H9 (cell line): Measurements from ENCODE around the gene HOXD12. TPM values are rescaled to one million over a fixed set of nuclear protein-coding genes. Genes with fewer than 3 reads are reported as not detected.

Experiments used
- DNase-seq: peaks from one replicate; pipeline ENCODE4 v3.0.0-alpha.2; 2017
- H2AFZ ChIP-seq: one replicate; pipeline ENCODE4 v1.6.1; 2013; ENCODE audit warnings: mild to moderate bottlenecking, low read length, control low read depth, moderate library complexity
- H2AK5ac ChIP-seq: 2 replicates; pipeline ENCODE4 v1.6.1; 2013; ENCODE audit warnings: low read length, control low read depth, mixed read lengths; ENCODE audit not compliant: insufficient read length
- H2BK120ac ChIP-seq: one replicate; pipeline ENCODE4 v1.6.1; 2013; ENCODE audit warnings: low read depth, mild to moderate bottlenecking, low read length, control low read depth, inconsistent platforms; ENCODE audit not compliant: poor library complexity, severe bottlenecking
- H2BK12ac ChIP-seq: 2 replicates; pipeline ENCODE4 v1.6.1; 2013; ENCODE audit warnings: low read length, control low read depth, mixed read lengths, low read depth; ENCODE audit not compliant: insufficient read length
- H2BK15ac ChIP-seq: 2 replicates; pipeline ENCODE4 v1.6.1; 2013; ENCODE audit warnings: low read depth, low read length, control low read depth
- H2BK20ac ChIP-seq: one replicate; pipeline ENCODE4 v1.6.1; 2013; ENCODE audit warnings: low read depth, mild to moderate bottlenecking, low read length, control low read depth, inconsistent platforms; ENCODE audit not compliant: poor library complexity, severe bottlenecking
- H2BK5ac ChIP-seq: 2 replicates; pipeline ENCODE4 v1.6.1; 2013; ENCODE audit warnings: low read length, control low read depth, mixed read lengths; ENCODE audit not compliant: insufficient read length
- H3K14ac ChIP-seq: 2 replicates; pipeline ENCODE4 v1.6.1; 2013; ENCODE audit warnings: low read length, control low read depth; ENCODE audit not compliant: insufficient read depth
- H3K18ac ChIP-seq: 2 replicates; pipeline ENCODE4 v1.6.1; 2013; ENCODE audit warnings: low read depth, mild to moderate bottlenecking, mixed read lengths, low read length, control low read depth; ENCODE audit not compliant: insufficient read length
- H3K23ac ChIP-seq: 2 replicates; pipeline ENCODE4 v1.6.1; 2013; ENCODE audit warnings: low read length, control low read depth, mixed read lengths, low read depth; ENCODE audit not compliant: insufficient read length
- H3K23me2 ChIP-seq: 2 replicates; pipeline ENCODE4 v1.6.1; 2013; ENCODE audit warnings: low read depth, mild to moderate bottlenecking, mixed read lengths, low read length, control low read depth; ENCODE audit not compliant: insufficient read length, poor library complexity, severe bottlenecking
- H3K27ac ChIP-seq: 2 replicates; pipeline ENCODE4 v1.5.1; 2013; ENCODE audit warnings: low read length, control low read depth, mixed read lengths, low read depth; ENCODE audit not compliant: insufficient read length
- H3K27me3 ChIP-seq: 2 replicates; pipeline ENCODE4 v1.6.1; 2013; ENCODE audit warnings: low read length, control low read depth, inconsistent platforms; ENCODE audit not compliant: insufficient read depth
- H3K4ac ChIP-seq: 2 replicates; pipeline ENCODE4 v1.6.1; 2013; ENCODE audit warnings: low read depth, mild to moderate bottlenecking, control low read depth, inconsistent platforms, low read length, moderate library complexity
- H3K4me1 ChIP-seq: 2 replicates; pipeline ENCODE4 v1.6.1; 2013; ENCODE audit warnings: low read length, control low read depth, inconsistent platforms; ENCODE audit not compliant: insufficient read depth
- H3K4me2 ChIP-seq: 2 replicates; pipeline ENCODE4 v1.6.1; 2013; ENCODE audit warnings: low read length, control low read depth, mixed read lengths; ENCODE audit not compliant: insufficient read length, insufficient read depth
- H3K56ac ChIP-seq: 2 replicates; pipeline ENCODE4 v1.6.1; 2013; ENCODE audit warnings: low read depth, mild to moderate bottlenecking, mixed read lengths, low read length, control low read depth; ENCODE audit not compliant: insufficient read length
- H3K79me1 ChIP-seq: 2 replicates; pipeline ENCODE4 v1.6.1; 2013; ENCODE audit warnings: low read depth, mild to moderate bottlenecking, moderate library complexity, low read length, control low read depth, inconsistent platforms; ENCODE audit not compliant: insufficient read depth, poor library complexity, severe bottlenecking
- H3K79me2 ChIP-seq: 2 replicates; pipeline ENCODE4 v1.6.1; 2013; ENCODE audit warnings: low read length, control low read depth, inconsistent platforms; ENCODE audit not compliant: insufficient read depth
- H3K9ac ChIP-seq: 2 replicates; pipeline ENCODE4 v1.6.1; 2013; ENCODE audit warnings: low read length, control low read depth, mixed read lengths; ENCODE audit not compliant: insufficient read length; ENCODE audit errors: extremely low read depth
- H3K9me3 ChIP-seq: one replicate; pipeline ENCODE4 v1.6.1; 2013; ENCODE audit warnings: low read depth, low read length, inconsistent platforms; ENCODE audit not compliant: control insufficient read depth
- H3T11ph ChIP-seq: one replicate; pipeline ENCODE4 v1.6.1; 2013; ENCODE audit warnings: mild to moderate bottlenecking, low read length, control low read depth, inconsistent platforms
- H4K20me1 ChIP-seq: one replicate; pipeline ENCODE4 v1.6.1; 2013; ENCODE audit not compliant: control insufficient read depth, insufficient read length, insufficient read depth
- H4K5ac ChIP-seq: 2 replicates; pipeline ENCODE4 v1.6.1; 2013; ENCODE audit warnings: low read depth, mild to moderate bottlenecking, mixed read lengths, low read length, control low read depth; ENCODE audit not compliant: insufficient read length
- H4K8ac ChIP-seq: replicated peaks from 2 replicates; pipeline ENCODE4 v1.6.1; 2013; ENCODE audit warnings: low read length, control low read depth, mixed read lengths, low read depth; ENCODE audit not compliant: insufficient read length
- H4K91ac ChIP-seq: 2 replicates; pipeline ENCODE4 v1.6.1; 2013; ENCODE audit warnings: low read depth, mild to moderate bottlenecking, moderate library complexity, mixed read lengths, low read length, control low read depth; ENCODE audit not compliant: insufficient read length
- H3K27ac Mint-ChIP-seq, 3 experiments: 2 replicates in 2 of 3; 3 replicates in 1 of 3; pipeline ENCODE4 v1.8.0; 2020 to 2021; ENCODE audit warnings: mixed read lengths in 3 of 3, mild to moderate bottlenecking in 1 of 3, moderate library complexity in 1 of 3
- H3K27me3 Mint-ChIP-seq: 2 replicates; pipeline ENCODE4 v1.8.0; 2021; ENCODE audit warnings: low read depth, mild to moderate bottlenecking, moderate library complexity, mixed read lengths
- H3K36me3 Mint-ChIP-seq, 3 experiments: 2 replicates in 2 of 3; 3 replicates in 1 of 3; pipeline ENCODE4 v1.8.0; 2020 to 2021; ENCODE audit warnings: low read depth in 3 of 3, mixed read lengths in 3 of 3; ENCODE audit not compliant: insufficient read depth in 1 of 3
- H3K4me1 Mint-ChIP-seq, 2 experiments: 2 replicates each; pipeline ENCODE4 v1.8.0; 2020; ENCODE audit warnings: mixed read lengths in 2 of 2
- H3K4me3 Mint-ChIP-seq, 2 experiments: 2 replicates in 1 of 2; 3 replicates in 1 of 2; pipeline ENCODE4 v1.8.0; 2020 to 2021; ENCODE audit warnings: mild to moderate bottlenecking in 2 of 2, mixed read lengths in 2 of 2, moderate library complexity in 1 of 2
- H3K9me3 Mint-ChIP-seq, 2 experiments: 2 replicates in 1 of 2; 3 replicates in 1 of 2; pipeline ENCODE4 v1.8.0; 2020; ENCODE audit warnings: mild to moderate bottlenecking in 2 of 2, mixed read lengths in 2 of 2, moderate library complexity in 1 of 2
- CTCF ChIP-seq: fragments of 200-600 bp; sonication (generic); conservative IDR thresholded peaks from 3 replicates; pipeline ENCODE4 v1.8.0; 2021; ENCODE audit warnings: antibody characterized with exemption, mild to moderate bottlenecking
- WGBS: extraction: QIAGEN DNeasy Blood & Tissue Kit; methylation state at CpG from one replicate; pipeline ENCODE4 v1.1.7; 2013; ENCODE audit warnings: missing lambda C conversion rate, low lambda C conversion rate, mixed read lengths; ENCODE audit not compliant: insufficient read length; ENCODE audit errors: extremely low coverage; 5-methylcytosine and 5-hydroxymethylcytosine counted together
- total RNA-seq: library from RNA; stranded (reverse); gene quantifications from 2 replicates; pipeline ENCODE4 v1.2.1, GENCODE V29; 2021

Gene HOXD12
- total RNA-seq, 1 experiment from 2014 or later, result not detected

GRCh38 chr2:176117162-176117822 is 17.7 kb downstream of the HOXD12 start:
- no peaks in the 10 kb centered on the region for H3K79me1 ChIP-seq
- Mint-ChIP-seq H3K4me1 (peaks cover 0 to 9% of the 10 kb centered on the region in 2 experiments; a peak in 2 of 4 replicates), H3K27ac (no peak overlapping the region), H3K36me3 (peaks cover 0 to 3% (median 0%) of the 10 kb centered on the region in 3 experiments; a peak in 2 of 7 replicates), H3K4me3 (no peak overlapping the region), H3K9me3 (peaks cover 10 to 24% of the 10 kb centered on the region in 2 experiments), H3K27me3 (peaks cover 100% of the 10 kb centered on the region)
- peaks cover 98% of the 10 kb centered on the region for H3K27me3 ChIP-seq
- H3K9me3 ChIP-seq, result no peaks in the 10 kb centered on the region
- no peak overlapping the region for H4K5ac ChIP-seq
- no peaks in the 10 kb centered on the region for H3K4me1 ChIP-seq
- no peak overlapping the region for H2AFZ ChIP-seq
- H4K91ac ChIP-seq, result no peak overlapping the region
- H3K4me2 ChIP-seq, result no peak overlapping the region
- peaks cover 2% of the 10 kb centered on the region for H3K23me2 ChIP-seq
- no peak overlapping the region for H3K27ac ChIP-seq
- no peak overlapping the region for H3K9ac ChIP-seq
- H3T11ph ChIP-seq, result no peak overlapping the region
- H2BK120ac ChIP-seq, result no peak overlapping the region
- no peak overlapping the region for H2AK5ac ChIP-seq
- TF ChIP-seq CTCF, result no peak
- H2BK5ac ChIP-seq, result no peak overlapping the region
- H2BK20ac ChIP-seq, result no peak overlapping the region
- H3K56ac ChIP-seq, result no peak overlapping the region
- no CpG with 5 or more reads among the region's 40 CpGs for WGBS
- DNase-seq, result peak; percentile 28
- H3K23ac ChIP-seq, result no peak overlapping the region
- no peak overlapping the region for H2BK15ac ChIP-seq
- H4K8ac ChIP-seq, result no peak overlapping the region
- no peak overlapping the region for H3K4ac ChIP-seq
- H3K18ac ChIP-seq, result no peak overlapping the region
- H3K79me2 ChIP-seq, result no peaks in the 10 kb centered on the region
- no peak overlapping the region for H2BK12ac ChIP-seq
- H3K14ac ChIP-seq, result no peak overlapping the region
- peaks cover 4% of the 10 kb centered on the region for H4K20me1 ChIP-seq
